LoVo (cell line): ENCODE measurements around the gene LCLAT1.

Experiments used
- DNase-seq: peaks from one replicate; pipeline ENCODE4 v3.0.0-alpha.2; 2016; ENCODE audit warnings: low spot score

LCLAT1 gene

DNA sequence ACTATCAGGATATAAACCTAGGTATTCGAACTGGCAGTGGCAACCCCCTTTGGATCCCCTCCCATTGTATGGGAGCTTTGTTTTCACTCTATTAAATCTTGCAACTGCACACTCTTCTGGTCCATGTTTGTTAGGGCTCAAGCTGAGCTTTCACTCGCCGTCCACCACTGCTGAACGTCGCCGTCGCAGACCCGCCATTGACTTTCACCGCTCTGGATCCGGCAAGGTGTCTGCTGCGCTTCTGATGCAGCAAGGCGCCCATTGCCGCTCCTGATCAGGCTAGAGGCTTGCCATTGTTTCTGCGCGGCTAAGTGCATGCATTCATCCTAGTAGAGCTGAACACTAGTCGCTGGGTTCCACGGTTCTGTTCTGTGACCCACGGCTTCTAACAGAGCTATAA is 69.1 kb downstream of the LCLAT1 start:
- no peak for DNase-seq

DNA sequence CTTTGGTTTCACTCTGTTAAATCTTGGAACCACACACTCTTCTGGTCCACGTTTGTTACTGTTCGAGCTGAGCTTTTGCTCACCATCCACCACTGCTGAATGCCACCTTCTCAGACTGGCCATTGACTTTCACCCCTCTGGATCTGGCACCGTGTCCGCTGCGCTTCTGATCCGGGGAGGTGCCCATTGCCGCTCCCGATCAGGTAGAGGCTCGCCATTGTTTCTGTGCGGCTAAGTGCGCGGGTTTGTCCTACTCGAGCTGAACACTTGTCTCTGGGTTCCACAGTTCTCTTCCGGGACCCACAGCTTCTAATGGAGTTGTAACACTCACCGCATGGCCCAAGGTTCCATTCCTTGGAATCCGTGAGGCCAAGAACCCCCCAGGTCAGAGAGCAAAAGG is 72.8 kb downstream of the LCLAT1 start:
- DNase-seq: no peak

GRCh38 chr2:30522421-30522820 is 75.4 kb downstream of the LCLAT1 start:
- DNase-seq: no peak

GRCh38 chr2:30527411-30527810 is 80.4 kb downstream of the LCLAT1 start:
- no peak for DNase-seq

DNA sequence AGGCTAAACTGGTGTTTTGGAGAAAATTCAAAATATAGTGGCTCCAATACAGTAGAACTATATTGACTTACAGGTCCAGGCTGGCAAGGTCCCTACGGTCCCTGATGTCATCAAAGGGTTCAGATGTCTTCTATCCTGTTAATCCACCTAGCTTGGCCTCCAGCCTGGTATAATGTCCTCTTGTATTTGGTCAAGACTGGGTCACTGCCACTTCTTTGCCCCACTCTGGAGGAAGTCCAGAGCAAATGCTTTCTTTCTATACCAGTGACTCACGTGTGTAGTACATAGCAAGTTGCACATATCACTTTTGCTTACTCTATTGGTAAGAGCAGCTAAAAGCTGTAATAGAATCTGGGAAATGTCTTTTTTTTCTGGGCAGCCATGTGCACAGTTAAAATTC is 80.8 kb downstream of the LCLAT1 start:
- DNase-seq: no peak

DNA sequence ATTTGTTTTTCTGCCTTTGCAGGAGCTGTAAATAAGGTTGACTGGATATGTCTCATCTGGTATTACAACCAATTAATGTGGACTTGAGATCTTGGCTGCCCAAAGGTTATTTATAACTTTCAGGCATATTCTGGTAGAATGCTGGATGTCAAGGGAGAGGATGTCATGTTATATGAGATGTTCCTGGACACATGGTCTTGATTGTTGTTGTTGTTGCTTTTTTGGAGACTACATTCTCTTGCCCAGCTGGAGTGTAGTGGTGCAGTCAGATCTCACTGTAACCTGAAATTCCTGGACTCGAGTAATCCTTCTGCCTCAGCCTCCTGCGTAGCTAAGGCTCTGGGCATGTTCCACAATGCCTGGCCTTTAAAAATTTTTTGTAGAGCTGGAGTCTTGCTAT is 83.3 kb downstream of the LCLAT1 start:
- DNase-seq: no peak

GRCh38 chr2:30541680-30542079 is 94.6 kb downstream of the LCLAT1 start:
- DNase-seq: no peak

DNA sequence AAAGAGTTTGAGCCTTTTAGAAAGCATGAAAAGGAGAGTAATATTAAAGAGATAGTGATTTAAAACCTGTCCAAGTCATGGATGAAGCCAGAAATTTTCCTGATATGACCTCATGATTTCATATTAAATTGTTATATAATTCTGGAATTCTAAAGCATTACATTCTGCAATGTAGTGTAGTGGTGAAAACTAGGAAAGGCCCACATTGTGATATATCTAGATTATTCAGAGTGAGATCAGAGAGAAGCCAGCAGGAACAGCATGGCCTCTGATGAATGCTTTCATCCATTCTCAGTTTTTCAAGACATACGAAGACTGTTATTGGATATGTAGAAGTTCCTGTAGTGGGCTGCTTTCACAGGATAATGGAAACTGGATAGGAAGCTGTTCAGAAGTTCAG is 98.8 kb downstream of the LCLAT1 start:
- DNase-seq: no peak

GRCh38 chr2:30548386-30548785 is 101.3 kb downstream of the LCLAT1 start:
- no peak for DNase-seq

DNA sequence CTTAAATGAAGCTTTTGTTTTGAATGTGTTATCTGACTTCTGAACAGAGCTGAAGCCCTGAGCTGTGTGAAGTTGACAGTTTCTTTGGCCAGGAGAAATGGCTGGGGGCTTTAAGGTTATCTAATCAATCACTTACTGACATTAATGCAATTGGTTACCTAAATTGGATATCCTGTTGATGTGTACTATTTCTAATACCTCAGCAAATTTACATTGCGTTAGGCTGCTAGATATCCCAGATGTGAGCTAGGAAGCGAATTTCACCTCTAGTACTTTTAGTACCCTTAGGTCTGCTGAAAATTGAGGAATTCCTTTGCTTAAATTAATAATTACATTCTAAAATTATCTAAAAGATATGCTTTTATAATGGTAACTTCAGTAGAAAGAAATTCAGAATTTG is 102.0 kb downstream of the LCLAT1 start:
- no peak for DNase-seq

GRCh38 chr2:30559544-30560275 is 112.7 kb downstream of the LCLAT1 start:
- DNase-seq: no peak

GRCh38 chr2:30561349-30561748 is 114.3 kb downstream of the LCLAT1 start:
- no peak for DNase-seq

DNA sequence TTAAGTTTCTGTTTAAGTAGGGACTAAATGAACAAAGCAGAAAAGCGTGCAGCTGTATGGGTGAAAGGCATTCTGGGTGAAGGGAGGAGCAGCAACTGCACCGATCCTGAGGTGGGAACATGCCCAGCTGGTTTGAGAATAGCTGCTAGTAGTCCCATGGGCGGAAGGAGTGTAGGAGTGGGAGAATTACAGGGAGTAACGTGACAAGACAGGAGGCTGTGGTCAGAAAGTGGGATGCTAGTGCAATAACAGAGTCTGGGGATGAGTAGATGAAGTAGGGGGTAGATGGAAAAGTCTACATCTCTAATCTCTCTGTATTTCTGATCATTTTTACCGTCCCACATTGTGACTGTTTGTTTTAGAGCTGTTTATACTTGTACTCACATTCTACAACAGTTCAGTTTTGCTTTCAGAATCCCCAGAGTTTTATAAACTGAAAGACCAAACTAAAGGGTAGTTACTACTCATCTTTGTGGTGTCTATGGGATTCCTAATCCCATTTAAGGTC is 118.9 kb downstream of the LCLAT1 start:
- DNase-seq: no peak

GRCh38 chr2:30566631-30567030 is 119.6 kb downstream of the LCLAT1 start:
- DNase-seq: no peak

DNA sequence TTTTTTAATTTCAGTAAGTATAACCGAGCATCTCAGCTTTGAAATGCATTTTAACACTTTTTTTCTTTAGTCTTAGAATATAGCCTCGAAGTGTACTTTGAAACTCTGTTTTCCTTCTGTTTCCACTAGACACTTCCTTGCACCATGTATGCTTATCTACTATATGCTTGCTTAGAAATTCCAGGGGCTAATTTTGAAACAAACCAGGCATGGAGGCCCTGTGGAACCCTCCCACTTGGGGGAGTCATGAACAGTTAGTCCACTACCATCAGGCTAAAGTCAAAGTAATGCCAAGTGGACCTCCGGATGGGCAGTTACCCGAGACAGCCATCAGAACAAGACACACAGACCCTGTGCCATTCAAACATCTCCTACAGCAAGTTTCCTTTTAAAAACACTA is 120.3 kb downstream of the LCLAT1 start:
- DNase-seq: no peak

- DNase-seq: no peak
Measured at GRCh38 chr2:30569946-30570345, 122.9 kb downstream of the LCLAT1 start.

DNA sequence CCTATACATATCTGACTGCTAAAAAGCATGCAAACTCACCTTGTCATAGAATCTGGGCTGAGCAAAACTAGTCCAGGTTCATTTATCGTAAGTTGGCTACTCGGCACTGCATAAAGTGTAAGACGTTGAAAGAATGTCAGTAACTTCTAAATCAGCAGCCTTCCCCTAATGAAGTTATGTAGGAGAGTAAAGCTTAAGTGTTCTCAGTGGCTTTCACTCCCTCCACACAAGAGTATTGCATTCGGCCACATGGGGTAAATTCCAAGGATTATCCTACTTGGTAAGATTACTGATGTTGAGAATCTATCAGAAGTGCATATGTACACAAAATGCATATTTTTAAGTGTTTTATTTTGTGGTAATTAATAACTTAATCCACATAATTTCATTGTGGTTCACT is 130.1 kb downstream of the LCLAT1 start:
- DNase-seq: no peak

DNA sequence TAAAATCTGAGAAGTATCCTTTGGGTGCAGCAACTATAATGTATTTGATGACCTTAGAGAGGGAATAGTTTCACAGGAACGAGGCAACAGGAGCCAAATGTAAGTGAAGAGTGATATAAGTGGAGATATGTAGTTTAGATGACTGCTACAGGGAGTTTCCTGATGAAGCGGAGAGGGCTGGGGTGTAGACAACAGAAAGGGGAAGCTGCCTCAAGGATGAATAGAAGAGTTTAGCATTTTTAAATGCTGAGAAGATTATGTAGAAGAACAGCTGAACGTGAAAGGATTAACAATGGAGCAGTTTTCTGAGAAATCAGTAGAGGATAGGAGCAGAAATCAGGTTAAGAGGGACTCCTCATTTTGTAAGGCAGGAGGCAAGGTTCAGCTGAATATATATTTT is 133.3 kb downstream of the LCLAT1 start:
- no peak for DNase-seq

DNA sequence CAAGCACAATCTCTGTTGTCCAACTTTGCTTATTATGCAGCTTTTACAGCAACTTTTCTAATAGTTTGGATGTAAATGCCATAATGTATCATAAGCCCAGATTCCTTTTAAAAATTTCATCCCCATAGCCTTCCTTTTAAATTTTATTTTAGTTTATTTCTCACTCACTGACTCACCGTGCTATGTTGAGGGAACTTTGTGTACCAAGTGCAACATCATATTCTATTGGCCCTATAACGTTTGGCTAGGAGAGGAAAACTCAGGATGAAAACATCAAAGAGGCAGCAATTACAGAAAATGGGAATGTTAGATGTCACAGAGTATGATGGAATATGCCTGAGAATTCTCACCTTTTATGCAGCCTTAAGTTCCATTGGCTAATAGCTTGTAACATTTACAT is 135.5 kb downstream of the LCLAT1 start:
- DNase-seq: no peak

DNA sequence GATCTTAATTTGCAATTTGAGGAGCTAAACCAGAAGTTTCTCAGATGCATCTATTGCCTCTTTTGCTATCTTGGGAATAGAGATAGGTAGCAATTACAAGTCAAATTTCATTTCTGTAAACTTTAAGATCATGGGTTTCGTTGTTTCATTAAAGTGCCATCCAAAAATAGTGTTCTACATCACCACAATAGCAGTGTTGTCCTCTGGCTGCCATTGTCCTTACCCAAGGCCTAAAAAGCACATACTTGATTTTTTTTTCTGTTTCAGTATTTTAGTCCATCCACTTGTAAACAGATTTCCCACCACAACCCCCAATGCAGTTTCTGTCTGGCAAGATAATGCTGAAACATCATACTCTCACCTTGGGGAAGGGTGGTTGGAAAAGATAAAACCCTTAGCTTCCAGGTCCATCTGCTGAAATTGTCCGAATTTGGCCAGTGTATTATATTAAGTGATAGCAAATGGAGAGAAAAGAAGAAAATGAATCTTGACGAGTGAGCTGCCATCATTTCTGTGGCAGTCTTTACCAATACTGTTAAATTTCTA is 136.2 kb downstream of the LCLAT1 start:
- DNase-seq: no peak

- no peak for DNase-seq
Measured at GRCh38 chr2:30584116-30584515, 137.1 kb downstream of the LCLAT1 start.

DNA sequence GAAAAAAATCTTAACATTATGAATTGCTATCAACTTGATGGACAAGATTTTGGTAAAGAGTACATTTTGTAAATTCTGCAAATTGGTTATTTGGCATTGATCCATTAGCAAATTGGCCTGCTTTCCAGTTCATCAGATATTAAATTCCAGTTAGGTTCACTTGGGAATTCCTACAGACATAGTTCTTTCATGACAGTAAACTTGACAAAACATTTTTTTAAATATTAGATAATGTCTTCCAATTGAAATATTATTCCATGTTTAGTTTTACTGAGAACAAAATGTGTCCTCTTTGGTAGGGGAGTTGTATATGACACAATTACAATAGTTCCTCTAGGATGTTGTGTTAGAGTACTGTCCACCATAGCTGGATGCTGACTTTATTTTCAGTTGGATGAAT is 141.9 kb downstream of the LCLAT1 start:
- DNase-seq: no peak

- no peak for DNase-seq
Measured at GRCh38 chr2:30590407-30590806, 143.4 kb downstream of the LCLAT1 start.

- no peak for DNase-seq
Measured at GRCh38 chr2:30591186-30591585, 144.1 kb downstream of the LCLAT1 start.
